DND-41 (cell line): ENCODE measurements around the gene DAPK3.

Source experiments
- EZH2 ChIP-seq: IDR thresholded peaks from 3 replicates; pipeline ENCODE4 v1.6.1; 2012; ENCODE audit warnings: borderline replicate concordance, low read depth, mild to moderate bottlenecking, moderate library complexity, low read length, inconsistent platforms; ENCODE audit not compliant: severe bottlenecking
- TF ChIP-seq, protein P1 (sequence below): IDR thresholded peaks from 2 replicates; pipeline ENCODE4 v1.5.1; 2012; ENCODE audit warnings: borderline replicate concordance, low read length, moderate library complexity, mild to moderate bottlenecking; ENCODE audit not compliant: poor library complexity, severe bottlenecking; ENCODE audit errors: extremely low read depth

GRCh38 chr19:4019578-4019977 is 48.7 kb upstream of the DAPK3 start:
- TF ChIP-seq, protein P1, sequence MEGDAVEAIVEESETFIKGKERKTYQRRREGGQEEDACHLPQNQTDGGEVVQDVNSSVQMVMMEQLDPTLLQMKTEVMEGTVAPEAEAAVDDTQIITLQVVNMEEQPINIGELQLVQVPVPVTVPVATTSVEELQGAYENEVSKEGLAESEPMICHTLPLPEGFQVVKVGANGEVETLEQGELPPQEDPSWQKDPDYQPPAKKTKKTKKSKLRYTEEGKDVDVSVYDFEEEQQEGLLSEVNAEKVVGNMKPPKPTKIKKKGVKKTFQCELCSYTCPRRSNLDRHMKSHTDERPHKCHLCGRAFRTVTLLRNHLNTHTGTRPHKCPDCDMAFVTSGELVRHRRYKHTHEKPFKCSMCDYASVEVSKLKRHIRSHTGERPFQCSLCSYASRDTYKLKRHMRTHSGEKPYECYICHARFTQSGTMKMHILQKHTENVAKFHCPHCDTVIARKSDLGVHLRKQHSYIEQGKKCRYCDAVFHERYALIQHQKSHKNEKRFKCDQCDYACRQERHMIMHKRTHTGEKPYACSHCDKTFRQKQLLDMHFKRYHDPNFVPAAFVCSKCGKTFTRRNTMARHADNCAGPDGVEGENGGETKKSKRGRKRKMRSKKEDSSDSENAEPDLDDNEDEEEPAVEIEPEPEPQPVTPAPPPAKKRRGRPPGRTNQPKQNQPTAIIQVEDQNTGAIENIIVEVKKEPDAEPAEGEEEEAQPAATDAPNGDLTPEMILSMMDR = no peak
- TF ChIP-seq EZH2 = no peak
